Astrocyte of the cerebellum (primary cell): ENCODE data around the gene BANF1.

ENCODE experiments used
- DNase-seq: peaks from one replicate; pipeline ENCODE4 v3.0.0-alpha.2; 2011; ENCODE audit warnings: low read depth
- H3K4me3 ChIP-seq: 2 replicates; pipeline ENCODE4 v1.5.1; 2011; ENCODE audit warnings: mild to moderate bottlenecking, low read depth, low read length, moderate library complexity
- CTCF ChIP-seq: IDR thresholded peaks from 2 replicates; pipeline ENCODE4 v1.5.1; 2012; ENCODE audit warnings: low read length, low read depth, moderate library complexity, mild to moderate bottlenecking; ENCODE audit errors: missing control alignments
- in situ Hi-C: cut with HindIII; loops from 2 replicates; pipeline ENCODE4 v1.10.0; 2017; ENCODE audit warnings: low sequenced_read_pairs

Gene BANF1

GRCh38 chr11:65977621-65978390 is 24.5 kb upstream of the BANF1 start:
- TF ChIP-seq CTCF, result no peak
- in situ Hi-C loops, result no loop called here

GRCh38 chr11:65978391-65979238 is 23.7 kb upstream of the BANF1 start:
- no peak overlapping the region for H3K4me3 ChIP-seq
- TF ChIP-seq CTCF, result no peak
- DNase-seq, result no peak
- in situ Hi-C loops, result no loop called here

More at GRCh38 chr11:65977621-65978390, 24.5 kb upstream of the BANF1 start:
- DNase-seq, result no peak
- H3K4me3 ChIP-seq, result no peak overlapping the region

GRCh38 chr11:65979261-65979759 is 23.0 kb upstream of the BANF1 start:
- DNase-seq, result no peak
- no peak for TF ChIP-seq CTCF
- in situ Hi-C loops, result no loop called here
- H3K4me3 ChIP-seq, result no peak overlapping the region

- H3K4me3 ChIP-seq, result no peak overlapping the region
- DNase-seq, result no peak
- in situ Hi-C loops, result no loop called here
- TF ChIP-seq CTCF, result no peak
Observed at GRCh38 chr11:65981101-65981740, 21.1 kb upstream of the BANF1 start.

GRCh38 chr11:65981972-65982823 is 20.1 kb upstream of the BANF1 start:
- TF ChIP-seq CTCF, result no peak
- no peak for DNase-seq
- H3K4me3 ChIP-seq, result no peak overlapping the region
- in situ Hi-C loops, result no loop called here
